HFF-Myc (cell line): ENCODE results near the gene COQ7.

ENCODE experiments used
- DNase-seq: peaks from one replicate; pipeline ENCODE4 v3.0.0-alpha.2; 2011; ENCODE audit warnings: low read depth; ENCODE audit errors: extremely low read depth
- H3K4me3 ChIP-seq: replicated peaks from 2 replicates; pipeline ENCODE4 v1.5.1; 2011; ENCODE audit warnings: low read depth, mild to moderate bottlenecking, control low read depth, low read length
- CTCF ChIP-seq: IDR thresholded peaks from 2 replicates; pipeline ENCODE4 v1.5.1; 2012; ENCODE audit warnings: mild to moderate bottlenecking, low read depth, low read length, control low read depth; ENCODE audit errors: missing control alignments

Gene COQ7

GRCh38 chr16:19090916-19091315 is 23.5 kb downstream of the COQ7 start:
- TF ChIP-seq CTCF = no peak
- no peak for DNase-seq

DNA sequence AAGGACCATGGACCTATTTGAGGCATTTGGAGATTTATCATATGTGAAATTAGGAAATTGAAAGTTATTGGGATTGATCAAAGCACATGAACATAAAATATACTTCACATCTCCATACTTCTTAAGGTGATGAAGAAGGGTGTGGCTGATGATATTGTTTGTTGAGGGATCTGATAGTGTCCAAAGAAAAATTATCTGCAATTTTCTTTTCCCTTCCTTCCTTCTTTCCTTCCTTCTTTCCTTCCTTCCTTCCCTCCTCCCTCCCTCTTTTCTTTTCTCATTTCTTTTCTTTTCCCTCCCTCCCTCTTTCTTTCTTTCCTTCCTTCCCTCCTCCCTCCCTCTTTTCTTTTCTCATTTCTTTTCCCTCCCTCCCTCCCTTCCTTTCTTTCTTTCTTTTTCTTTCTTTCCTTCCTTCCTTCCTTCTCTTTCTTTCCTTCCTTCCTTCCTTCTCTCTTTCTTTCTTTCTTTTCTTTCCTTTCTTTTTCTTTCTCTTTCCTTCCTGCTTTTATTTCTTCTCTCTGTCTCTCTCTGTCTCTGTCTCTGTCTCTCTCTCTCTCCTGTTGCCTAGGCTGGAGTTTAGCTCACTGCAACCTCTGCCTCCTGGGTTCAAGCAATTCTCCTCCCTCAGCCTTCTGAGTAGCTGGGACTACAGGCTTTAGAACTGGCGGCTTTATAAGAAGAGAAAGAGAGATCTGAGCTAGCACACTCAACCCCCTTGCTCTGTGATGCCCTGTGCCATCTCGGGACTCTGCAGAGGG is 25.4 kb downstream of the COQ7 start:
- TF ChIP-seq CTCF = no peak
- no peak overlapping the region for H3K4me3 ChIP-seq
- no peak for DNase-seq

More at GRCh38 chr16:19090916-19091315, 23.5 kb downstream of the COQ7 start:
- no peak overlapping the region for H3K4me3 ChIP-seq

DNA sequence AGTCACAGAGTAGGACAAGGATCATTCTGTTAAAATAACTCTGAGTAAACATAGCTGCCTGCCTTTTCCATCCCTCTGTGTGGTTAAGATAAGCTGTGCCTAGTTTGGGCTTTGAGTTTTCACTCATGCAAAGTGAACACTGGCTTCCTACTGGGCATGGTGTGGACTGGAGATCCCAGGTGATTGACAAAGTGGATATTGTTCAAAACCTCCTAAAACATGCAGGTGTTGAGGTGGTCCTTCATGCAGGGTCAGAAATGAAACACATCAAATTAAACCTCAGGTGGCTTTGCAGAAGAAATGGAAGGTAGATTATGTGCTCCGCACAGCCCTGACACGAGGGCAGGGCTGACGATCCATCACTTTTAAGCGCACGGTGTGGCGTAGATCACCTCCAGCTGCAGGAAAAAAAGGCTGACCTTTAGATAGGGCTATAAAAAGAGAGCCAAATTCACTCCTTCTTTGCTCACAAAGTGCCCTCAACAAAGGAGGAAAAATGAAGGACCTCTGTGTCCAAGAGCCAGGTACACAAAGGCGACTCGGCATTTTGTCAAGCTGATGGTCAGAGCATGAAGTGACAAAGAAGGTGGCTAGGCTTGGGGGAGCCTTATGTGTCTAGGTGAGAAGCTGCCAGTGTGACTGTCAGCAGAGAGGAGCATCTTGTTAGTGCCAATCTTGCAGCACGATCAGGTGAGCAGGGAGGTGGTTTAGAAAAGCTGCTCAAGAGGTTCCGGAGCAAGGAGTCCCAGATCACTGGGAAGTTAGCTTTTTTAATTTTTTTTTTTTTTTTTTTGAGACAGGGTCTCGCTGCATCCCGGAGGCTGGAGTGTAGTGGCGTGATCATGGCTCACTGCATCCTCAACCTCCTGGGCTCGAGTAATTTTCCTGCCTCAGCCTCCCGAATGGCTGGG is 26.5 kb downstream of the COQ7 start:
- no peak for DNase-seq
- TF ChIP-seq CTCF = no peak
- H3K4me3 ChIP-seq = no peak overlapping the region

- no peak for TF ChIP-seq CTCF
- no peak overlapping the region for H3K4me3 ChIP-seq
- no peak for DNase-seq
Observed at GRCh38 chr16:19094542-19095365, 27.3 kb downstream of the COQ7 start.

DNA sequence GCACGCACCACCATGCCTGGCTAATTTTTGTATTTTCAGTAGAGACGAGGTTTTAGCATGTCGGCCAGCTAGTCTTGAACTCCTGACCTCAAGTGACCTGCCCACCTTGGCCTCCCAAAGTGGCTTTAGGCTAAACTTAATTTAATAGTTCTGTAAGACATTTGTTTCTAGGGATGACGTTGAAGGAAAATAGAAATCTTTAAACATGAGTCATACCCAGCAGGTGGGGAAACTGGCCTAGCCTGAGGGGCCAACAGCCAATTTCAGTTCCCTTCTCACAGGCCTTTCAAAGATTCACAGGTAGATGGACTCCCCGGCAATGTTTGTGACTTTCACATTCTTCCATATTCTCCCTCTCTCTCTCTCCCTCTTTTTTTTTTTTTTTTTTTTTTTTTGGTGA is 28.2 kb downstream of the COQ7 start:
- no peak for DNase-seq
- no peak for TF ChIP-seq CTCF
- no peak overlapping the region for H3K4me3 ChIP-seq

DNA sequence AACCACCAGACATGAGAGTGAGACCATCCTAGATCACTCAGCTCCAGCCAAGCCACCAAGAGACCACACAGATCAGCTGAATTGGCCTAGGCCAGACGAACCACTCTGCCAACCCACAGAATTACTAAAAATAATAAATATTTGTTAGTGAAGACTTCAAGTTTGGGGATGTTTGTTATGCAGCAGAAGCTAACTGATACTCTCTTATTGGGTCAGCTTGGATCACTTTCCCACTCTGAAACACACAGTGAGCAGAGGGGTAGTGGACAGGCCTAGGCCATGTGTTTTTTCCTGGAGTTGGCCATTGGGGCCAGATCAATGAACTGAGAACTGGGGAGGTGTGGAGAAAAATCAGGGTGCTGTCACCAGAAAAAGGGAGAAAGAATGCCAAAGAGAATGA is 30.8 kb downstream of the COQ7 start:
- no peak overlapping the region for H3K4me3 ChIP-seq
- DNase-seq = no peak
- TF ChIP-seq CTCF = no peak
